ENCODE results near the gene GOLGA1. TPM values are rescaled to one million over a fixed set of nuclear protein-coding genes. Genes with fewer than 3 reads are reported as not detected.

Gene GOLGA1
- total RNA-seq, 4 donors from 2014 or later: 6.7 to 25.7 (median 15.4) TPM

GRCh38 chr9:124886461-124886860 lies 54.4 kb downstream of the GOLGA1 start:
- TF ChIP-seq POLR2A (IDR thresholded peaks at IDR 0.05) (no peak), CTCF (IDR thresholded peaks at IDR 0.05) (no peak)
- intact Hi-C loops (cut with DNase I; ENCODE audit: low total_unique reads): no loop called here
- H3K36me3 ChIP-seq: no peaks in the 10 kb centered on the region
- no peak for DNase-seq
- H3K4me1 ChIP-seq: no peaks in the 10 kb centered on the region
- no peak overlapping the region for H3K4me3 ChIP-seq
- H3K27me3 ChIP-seq: no peaks in the 10 kb centered on the region
- no peaks in the 10 kb centered on the region for H3K9me3 ChIP-seq
- no peak overlapping the region for H3K27ac ChIP-seq

DNA sequence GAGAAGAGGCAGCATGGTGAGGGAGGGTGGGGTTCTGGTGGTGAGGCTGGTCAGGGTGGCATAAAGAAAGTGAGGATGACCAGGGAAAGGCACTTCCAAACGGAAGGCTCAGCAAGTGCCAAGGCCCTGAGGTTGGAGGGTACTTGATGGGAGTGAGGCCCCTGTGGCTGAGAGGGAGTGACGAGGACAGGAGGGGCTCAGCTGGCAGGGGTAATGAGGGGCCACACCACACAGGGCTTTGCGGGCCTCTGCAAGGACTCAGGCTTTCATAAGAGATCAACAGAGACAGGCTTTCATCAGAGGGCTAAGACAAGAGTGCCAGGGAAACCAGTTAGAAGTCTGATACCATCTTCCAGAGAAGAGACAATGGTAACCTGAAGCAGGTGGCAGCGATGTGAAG lies 55.3 kb downstream of the GOLGA1 start:
- H3K36me3 ChIP-seq: no peaks in the 10 kb centered on the region
- H3K27me3 ChIP-seq: no peaks in the 10 kb centered on the region
- H3K4me1 ChIP-seq: no peaks in the 10 kb centered on the region
- intact Hi-C loops (cut with DNase I; ENCODE audit: low total_unique reads): no loop called here
- no peak for TF ChIP-seq POLR2A (IDR thresholded peaks at IDR 0.05)
- no peak for TF ChIP-seq CTCF (IDR thresholded peaks at IDR 0.05)
- no peak for DNase-seq
- no peak overlapping the region for H3K4me3 ChIP-seq
- H3K9me3 ChIP-seq: no peaks in the 10 kb centered on the region
- H3K27ac ChIP-seq: no peak overlapping the region

DNA sequence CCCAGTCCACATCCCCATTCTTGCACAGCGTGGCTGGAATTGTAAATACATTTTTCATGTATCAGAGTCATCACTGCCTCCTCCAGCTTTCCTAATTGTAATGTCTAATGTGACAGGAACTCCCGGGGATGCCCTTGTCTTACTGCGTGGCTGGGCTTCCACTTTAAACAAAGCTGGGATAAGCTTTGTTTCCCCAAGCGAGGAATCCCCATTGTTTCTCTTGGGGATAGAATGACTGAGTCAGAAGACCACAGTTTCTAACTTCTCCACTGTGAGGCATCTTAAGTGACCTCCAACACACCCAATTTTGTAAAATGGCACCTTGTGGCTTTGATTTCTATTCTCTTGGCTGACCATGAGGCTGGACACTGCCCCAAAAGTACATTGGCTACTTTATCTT lies 56.5 kb downstream of the GOLGA1 start:
- TF ChIP-seq CTCF (IDR thresholded peaks at IDR 0.05): no peak
- no peak for TF ChIP-seq POLR2A (IDR thresholded peaks at IDR 0.05)
- no peaks in the 10 kb centered on the region for H3K4me1 ChIP-seq
- no peak overlapping the region for H3K27ac ChIP-seq
- H3K36me3 ChIP-seq: no peaks in the 10 kb centered on the region
- intact Hi-C loops (cut with DNase I; ENCODE audit: low total_unique reads): no loop called here
- no peaks in the 10 kb centered on the region for H3K27me3 ChIP-seq
- no peak overlapping the region for H3K4me3 ChIP-seq
- DNase-seq: no peak
- no peaks in the 10 kb centered on the region for H3K9me3 ChIP-seq

GRCh38 chr9:124882231-124882630 lies 58.7 kb downstream of the GOLGA1 start:
- TF ChIP-seq POLR2A (IDR thresholded peaks at IDR 0.05) (no peak), CTCF (IDR thresholded peaks at IDR 0.05) (no peak)
- no peaks in the 10 kb centered on the region for H3K36me3 ChIP-seq
- H3K9me3 ChIP-seq: no peaks in the 10 kb centered on the region
- DNase-seq: no peak
- intact Hi-C loops (cut with DNase I; ENCODE audit: low total_unique reads): no loop called here
- H3K4me3 ChIP-seq: no peak overlapping the region
- no peak overlapping the region for H3K27ac ChIP-seq
- H3K4me1 ChIP-seq: no peaks in the 10 kb centered on the region
- no peaks in the 10 kb centered on the region for H3K27me3 ChIP-seq

DNA sequence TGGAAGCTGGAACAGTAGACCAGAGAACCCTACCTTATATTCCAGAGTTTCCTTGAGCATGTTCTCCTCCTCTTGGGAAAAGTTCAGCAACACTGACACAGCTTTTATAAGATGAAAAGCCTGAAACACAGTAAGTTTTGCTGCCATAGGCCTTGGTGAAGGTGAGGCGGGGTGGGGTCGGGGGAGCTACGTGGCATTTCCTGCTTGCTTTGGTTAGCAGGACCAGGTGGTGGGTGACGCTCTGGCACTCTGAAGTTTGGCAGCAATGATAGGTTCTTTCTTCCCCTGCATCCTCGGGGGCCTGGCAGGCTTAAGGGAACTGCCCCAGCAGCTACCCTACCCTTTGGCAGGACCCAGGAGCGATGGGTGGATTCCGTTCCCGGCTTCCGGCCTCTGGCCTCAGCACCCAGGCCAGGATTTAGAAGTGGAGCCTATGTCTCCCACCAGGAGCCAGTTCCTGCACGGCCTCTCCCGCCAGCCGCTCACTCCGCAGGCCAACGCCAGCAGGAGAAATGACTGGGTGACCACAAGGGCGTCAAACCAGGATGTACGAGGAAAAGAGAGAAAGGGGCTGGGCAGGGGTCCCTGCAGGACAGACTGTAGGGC lies 59.6 kb downstream of the GOLGA1 start:
- no peaks in the 10 kb centered on the region for H3K4me1 ChIP-seq

More for the DNA sequence above, 59.6 kb downstream of the GOLGA1 start:
- DNase-seq: no peak
- H3K27ac ChIP-seq: no peak overlapping the region
- H3K27me3 ChIP-seq: no peaks in the 10 kb centered on the region
- intact Hi-C loops (cut with DNase I; ENCODE audit: low total_unique reads): no loop called here
- no peaks in the 10 kb centered on the region for H3K9me3 ChIP-seq
- no peaks in the 10 kb centered on the region for H3K36me3 ChIP-seq
- TF ChIP-seq POLR2A (IDR thresholded peaks at IDR 0.05): no peak
- no peak for TF ChIP-seq CTCF (IDR thresholded peaks at IDR 0.05)
- H3K4me3 ChIP-seq: no peak overlapping the region

Data from uterus (tissue), 4 donors.